IPS DF 4.7 (cell line): ENCODE measurements around the gene HOXC11.

Experiments
- DNase-seq: peaks from one replicate; pipeline ENCODE4 v3.0.0-alpha.2; 2013; ENCODE audit warnings: low spot score; ENCODE audit errors: extremely low read depth

Gene HOXC11

GRCh38 chr12:53956914-53957536 is 15.9 kb upstream of the HOXC11 start:
- DNase-seq: no peak

GRCh38 chr12:53958128-53958527 is 14.8 kb upstream of the HOXC11 start:
- DNase-seq: no peak

- no peak for DNase-seq
Measured at GRCh38 chr12:53959314-53959713, 13.6 kb upstream of the HOXC11 start.

- no peak for DNase-seq
Measured at GRCh38 chr12:53960187-53961024, 12.5 kb upstream of the HOXC11 start.

- DNase-seq: no peak
Measured at GRCh38 chr12:53961025-53961761, 11.7 kb upstream of the HOXC11 start.

GRCh38 chr12:53963005-53963404 is 9.9 kb upstream of the HOXC11 start:
- DNase-seq: no peak

- no peak for DNase-seq
Measured at GRCh38 chr12:53963434-53964314, 9.3 kb upstream of the HOXC11 start.

GRCh38 chr12:53964315-53964713 is 8.6 kb upstream of the HOXC11 start:
- DNase-seq: no peak

- DNase-seq: no peak
Measured at GRCh38 chr12:53965281-53966084, 7.4 kb upstream of the HOXC11 start.

- DNase-seq: no peak
Measured at GRCh38 chr12:53966085-53966384, 6.9 kb upstream of the HOXC11 start.

GRCh38 chr12:53966385-53967133 is 6.4 kb upstream of the HOXC11 start:
- DNase-seq: no peak

GRCh38 chr12:53967421-53967925 is 5.5 kb upstream of the HOXC11 start:
- no peak for DNase-seq

GRCh38 chr12:53968214-53969127 is 4.5 kb upstream of the HOXC11 start:
- no peak for DNase-seq

GRCh38 chr12:53969588-53970259 is 3.2 kb upstream of the HOXC11 start:
- DNase-seq: no peak

- no peak for DNase-seq
Measured at GRCh38 chr12:53970451-53970850, 2.5 kb upstream of the HOXC11 start.

GRCh38 chr12:53971129-53971528 is 1.8 kb upstream of the HOXC11 start:
- DNase-seq: no peak

- no peak for DNase-seq
Measured at GRCh38 chr12:53971686-53972085, 1.2 kb upstream of the HOXC11 start.

GRCh38 chr12:53972152-53972702 is 699 bp upstream of the HOXC11 start:
- DNase-seq: no peak
